Neural cell (in vitro differentiated cells): ENCODE measurements around the gene IDE. TPM values are rescaled to one million over a fixed set of nuclear protein-coding genes. Genes with fewer than 3 reads are reported as not detected.
A peak's percentile ranks its signal among the peaks of the same experiment; 100 is the strongest.

Experiments
- H2AFZ ChIP-seq: fragments of 200-600, 300-800 bp; sonication (generic), shearing (Covaris generic); 2 replicates; pipeline ENCODE4 v1.6.0; 2014; ENCODE audit warnings: low read depth, mild to moderate bottlenecking, antibody characterized with exemption, low read length, moderate library complexity
- H3F3A ChIP-seq: fragments of 200-600 bp; shearing (Covaris generic); 2 replicates; pipeline ENCODE4 v1.6.1; 2016; ENCODE audit warnings: mild to moderate bottlenecking, moderate library complexity, mixed read lengths, antibody characterized with exemption, low read length; ENCODE audit not compliant: insufficient read depth, poor library complexity, severe bottlenecking
- H3K27ac ChIP-seq: fragments of 200-600, 300-800 bp; sonication (generic), shearing (Covaris generic); 2 replicates; pipeline ENCODE4 v1.5.1; 2014; ENCODE audit warnings: mild to moderate bottlenecking, low read length, moderate library complexity
- H3K27me3 ChIP-seq: fragments of 300-800, 200-600 bp; sonication (generic), shearing (Covaris generic); 2 replicates; pipeline ENCODE4 v1.6.0; 2014; ENCODE audit warnings: mild to moderate bottlenecking, low read depth, low read length, moderate library complexity; ENCODE audit not compliant: insufficient read depth
- H3K36me3 ChIP-seq: fragments of 300-800, 200-600 bp; sonication (generic), shearing (Covaris generic); 2 replicates; pipeline ENCODE4 v1.5.1; 2014; ENCODE audit warnings: mild to moderate bottlenecking, antibody characterized with exemption, low read length, moderate library complexity; ENCODE audit not compliant: insufficient read depth
- H3K4me2 ChIP-seq: fragments of 300-800, 200-600 bp; sonication (generic), shearing (Covaris generic); 2 replicates; pipeline ENCODE4 v1.6.0; 2014; ENCODE audit warnings: mild to moderate bottlenecking, low read length
- H3K4me3 ChIP-seq: fragments of 300-800, 200-600 bp; sonication (generic), shearing (Covaris generic); 2 replicates; pipeline ENCODE4 v1.5.1; 2014; ENCODE audit warnings: mild to moderate bottlenecking, low read length, moderate library complexity
- H3K79me2 ChIP-seq: fragments of 200-600 bp; shearing (Covaris generic); replicated peaks from 2 replicates; pipeline ENCODE4 v1.6.0; 2014; ENCODE audit warnings: mild to moderate bottlenecking, low read length, moderate library complexity; ENCODE audit not compliant: insufficient read depth
- H3K9ac ChIP-seq: fragments of 300-800, 200-600 bp; sonication (generic), shearing (Covaris generic); 2 replicates; pipeline ENCODE4 v1.6.1; 2016; ENCODE audit warnings: mild to moderate bottlenecking, low read length, mixed read lengths
- H3K9me2 ChIP-seq: fragments of 200-600 bp; shearing (Covaris generic); 2 replicates; pipeline ENCODE4 v1.6.1; 2016; ENCODE audit warnings: mild to moderate bottlenecking, low read length, mixed read lengths; ENCODE audit not compliant: insufficient read depth
- H3K9me3 ChIP-seq: fragments of 200-600, 300-800 bp; sonication (generic), shearing (Covaris generic); 2 replicates; pipeline ENCODE4 v1.6.1; 2016; ENCODE audit warnings: mild to moderate bottlenecking, mixed run types, low read length, moderate library complexity, mixed read lengths
- H4K20me1 ChIP-seq: fragments of 200-600 bp; shearing (Covaris generic); 2 replicates; pipeline ENCODE4 v1.6.1; 2016; ENCODE audit warnings: mild to moderate bottlenecking, mixed run types; ENCODE audit not compliant: insufficient read depth
- CTCF ChIP-seq: fragments of 450-650 bp; IDR thresholded peaks from 2 replicates; pipeline ENCODE4 v1.5.1; 2014; ENCODE audit warnings: antibody characterized with exemption, mild to moderate bottlenecking, moderate library complexity; ENCODE audit not compliant: poor library complexity, severe bottlenecking
- EP300 ChIP-seq: fragments of 450-650 bp; conservative IDR thresholded peaks from 2 replicates; pipeline ENCODE4 v1.6.1; 2014; ENCODE audit warnings: antibody characterized with exemption, mild to moderate bottlenecking, moderate library complexity; ENCODE audit not compliant: poor library complexity, severe bottlenecking
- EZH2 ChIP-seq: fragments of 200-600, 300-800 bp; shearing (Covaris generic), sonication (generic); IDR thresholded peaks from 2 replicates; pipeline ENCODE4 v1.6.1; 2014; ENCODE audit warnings: antibody characterized with exemption, low read length, borderline replicate concordance, mild to moderate bottlenecking; ENCODE audit not compliant: insufficient read depth, poor library complexity, severe bottlenecking
- MXI1 ChIP-seq: fragments of 450-650 bp; conservative IDR thresholded peaks from 2 replicates; pipeline ENCODE4 v1.6.1; 2014; ENCODE audit warnings: antibody characterized with exemption, mild to moderate bottlenecking; ENCODE audit not compliant: poor library complexity, severe bottlenecking
- POLR2AphosphoS5 ChIP-seq: IDR thresholded peaks from 2 replicates; pipeline ENCODE4 v1.6.1; 2012
- RAD21 ChIP-seq: fragments of 450-650 bp; conservative IDR thresholded peaks from 2 replicates; pipeline ENCODE4 v1.6.1; 2014; ENCODE audit warnings: antibody characterized with exemption, mild to moderate bottlenecking, moderate library complexity
- REST ChIP-seq: IDR thresholded peaks from 2 replicates; pipeline ENCODE4 v1.6.1; 2012; ENCODE audit warnings: borderline replicate concordance
- SMC3 ChIP-seq: fragments of 450-650 bp; conservative IDR thresholded peaks from 2 replicates; pipeline ENCODE4 v1.6.1; 2014; ENCODE audit warnings: antibody characterized with exemption, mild to moderate bottlenecking, moderate library complexity; ENCODE audit not compliant: poor library complexity
- TAF1 ChIP-seq: IDR thresholded peaks from 2 replicates; pipeline ENCODE4 v1.6.1; 2012; ENCODE audit warnings: low read depth
- polyA plus RNA-seq: library from polyadenylated mRNA; depleted of rRNA; stranded (reverse); fragments of >200 nt; gene quantifications from 2 replicates; pipeline ENCODE4 v1.2.3, GENCODE V29; 2014

The IDE gene
- polyA plus RNA-seq, 1 donor from 2014 or later = 10.4 TPM

DNA sequence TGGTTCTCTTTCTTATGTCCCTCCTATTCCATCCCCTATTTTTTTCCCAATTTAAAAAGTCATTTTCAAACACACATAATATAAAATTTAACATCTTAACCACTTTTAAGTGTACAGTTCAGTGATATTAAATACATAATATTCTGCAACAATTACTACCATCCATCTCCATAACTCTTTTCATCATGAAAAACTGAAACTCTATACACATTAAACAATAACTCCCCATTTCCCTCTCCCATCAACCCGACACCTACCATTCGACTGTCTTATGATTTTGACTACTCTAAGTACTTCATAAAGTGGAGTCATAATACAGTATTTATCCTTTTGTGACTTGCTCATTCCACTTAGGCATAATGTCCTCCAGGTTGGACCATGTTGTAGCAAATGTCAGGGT, 21.6 kb upstream of the IDE start (continued):
- TF ChIP-seq EP300 = no peak
- no peak for TF ChIP-seq EZH2

- H3K4me3 ChIP-seq = peak overlapping the region; percentile 84
- H3K36me3 ChIP-seq = no peaks in the 10 kb centered on the region
- H3K27ac ChIP-seq = no peak overlapping the region
Measured at GRCh38 chr10:92593619-92594588, 20.0 kb upstream of the IDE start.

More at GRCh38 chr10:92593619-92594588, 20.0 kb upstream of the IDE start:
- Histone ChIP-seq H3K9me3 (no peaks in the 10 kb centered on the region), H3K9ac (no peak overlapping the region), H3K79me2 (peaks cover 53% of the 10 kb centered on the region), H3K4me2 (no peak overlapping the region), H2AFZ (no peak overlapping the region), H3K9me2 (no peaks in the 10 kb centered on the region), H4K20me1 (no peaks in the 10 kb centered on the region), H3K27me3 (no peaks in the 10 kb centered on the region), H3F3A (no peaks in the 10 kb centered on the region)
- TF ChIP-seq RAD21 = no peak
- no peak for TF ChIP-seq CTCF
- no peak for TF ChIP-seq TAF1
- TF ChIP-seq EP300 = no peak
- no peak for TF ChIP-seq EZH2
- no peak for TF ChIP-seq MXI1
- no peak for TF ChIP-seq REST
- TF ChIP-seq SMC3 = no peak
- TF ChIP-seq POLR2AphosphoS5 = no peak
